ENCODE data around the gene GARIN3.
"Not testable (repeated sequence)": the region's sequence is repeated elsewhere in the genome, so short reads cannot be mapped to it uniquely, and the experiment has no call there.

Gene GARIN3

GRCh38 chr5:157185122-157185521, 19.1 kb upstream of the GARIN3 start:
- not testable (repeated sequence) for DNase-seq (ENCODE audit: low read depth)

GRCh38 chr5:157184117-157184670, 18.1 kb upstream of the GARIN3 start:
- no peak for DNase-seq (ENCODE audit: low read depth)

GRCh38 chr5:157182143-157182757, 16.2 kb upstream of the GARIN3 start:
- no peak for DNase-seq (ENCODE audit: low read depth)

GRCh38 chr5:157180374-157181264, 14.6 kb upstream of the GARIN3 start, which contains the start of gene ITK:
TSS of gene ITK (plus strand) at chr5:157180840. CDS start at chr5:157180978, 138 bp downstream.
- DNase-seq (ENCODE audit: low read depth): no peak

- DNase-seq (ENCODE audit: low read depth): no peak
These were observed 12.9 kb upstream of the GARIN3 start for GRCh38 chr5:157178966-157179365.

- DNase-seq (ENCODE audit: low read depth): no peak
These were observed 11.9 kb upstream of the GARIN3 start for GRCh38 chr5:157177953-157178352.

- no peak for DNase-seq (ENCODE audit: low read depth)
These were observed 9.1 kb upstream of the GARIN3 start for GRCh38 chr5:157175071-157175612.

GRCh38 chr5:157172403-157172802, 6.3 kb upstream of the GARIN3 start:
- DNase-seq (ENCODE audit: low read depth): peak; percentile 40

GRCh38 chr5:157168286-157168685, 2.2 kb upstream of the GARIN3 start:
- no peak for DNase-seq (ENCODE audit: low read depth)

GRCh38 chr5:157167214-157167621, 1.2 kb upstream of the GARIN3 start:
- DNase-seq (ENCODE audit: low read depth): no peak

- DNase-seq (ENCODE audit: low read depth): no peak
These were observed 396 bp downstream of the GARIN3 start for GRCh38 chr5:157165668-157166067.

- DNase-seq (ENCODE audit: low read depth): no peak
These were observed 803 bp downstream of the GARIN3 start for GRCh38 chr5:157165261-157165660.

GRCh38 chr5:157164521-157164920, 1.5 kb downstream of the GARIN3 start:
- no peak for DNase-seq (ENCODE audit: low read depth)

GRCh38 chr5:157162919-157163510, 3.0 kb downstream of the GARIN3 start:
- no peak for DNase-seq (ENCODE audit: low read depth)

GRCh38 chr5:157161996-157162395, 4.1 kb downstream of the GARIN3 start:
- DNase-seq (ENCODE audit: low read depth): no peak

GRCh38 chr5:157160001-157160400, 6.1 kb downstream of the GARIN3 start:
- DNase-seq (ENCODE audit: low read depth): no peak

GRCh38 chr5:157159209-157159751, 6.8 kb downstream of the GARIN3 start:
- DNase-seq (ENCODE audit: low read depth): no peak

- no peak for DNase-seq (ENCODE audit: low read depth)
These were observed 8.7 kb downstream of the GARIN3 start for GRCh38 chr5:157157293-157157891.

- DNase-seq (ENCODE audit: low read depth): no peak
These were observed 10.8 kb downstream of the GARIN3 start for GRCh38 chr5:157155297-157155696.

- no peak for DNase-seq (ENCODE audit: low read depth)
These were observed 15.1 kb downstream of the GARIN3 start for GRCh38 chr5:157150995-157151394.

GRCh38 chr5:157148734-157149615, 17.1 kb downstream of the GARIN3 start:
- peak; percentile 60 for DNase-seq (ENCODE audit: low read depth)
